PC-3 (cell line): ENCODE data around the gene PAEP. TPM values are rescaled to one million over a fixed set of nuclear protein-coding genes. Genes with fewer than 3 reads are reported as not detected.
"Not testable (repeated sequence)": the region's sequence is repeated elsewhere in the genome, so short reads cannot be mapped to it uniquely, and the experiment has no call there.

ENCODE experiments used
- ATAC-seq: fragments of 200-7000 bp; cut with Tn5 transposase; 2 replicates; pipeline ENCODE4 v1.9.1; 2020; ENCODE audit warnings: mild to moderate bottlenecking, moderate library complexity
- BruUV-seq: library from RNA; stranded (reverse); fragments of 400-500 nt; replicated peaks from 2 replicates; lab custom pipeline; 2021; lab: Mats Ljungman, UMichigan
- CTCF ChIA-PET: fragments of 300-600 bp; sonication (Branson Sonifier 250); formaldehyde crosslinking; loops from one replicate; lab custom pipeline; 2022; ENCODE audit warnings: antibody characterized with exemption; lab: Charles Lee
- POLR2A ChIA-PET: fragments of 300-600 bp; sonication (Branson Sonifier 250); formaldehyde crosslinking; loops from one replicate; lab custom pipeline; 2022; ENCODE audit warnings: antibody characterized with exemption; ENCODE audit not compliant: unreplicated experiment; lab: Charles Lee
- DNase-seq: peaks from one replicate; pipeline ENCODE4 v3.0.0-alpha.2; 2015
- H2AFZ ChIP-seq: fragments of 300-600 bp; sonication (generic); 2 replicates; pipeline ENCODE4 v1.6.0; 2016; ENCODE audit warnings: antibody characterized with exemption, low read length
- H3F3A ChIP-seq: fragments of 300-600 bp; sonication (generic); one replicate; pipeline ENCODE4 v1.6.0; 2017; ENCODE audit warnings: antibody characterized with exemption, low read length, control low read depth, mild to moderate bottlenecking; ENCODE audit not compliant: unreplicated experiment
- H3K27ac ChIP-seq: fragments of 300-600 bp; sonication (generic); 2 replicates; pipeline ENCODE4 v1.5.1; 2016; ENCODE audit warnings: mild to moderate bottlenecking, low read length
- H3K27me3 ChIP-seq: fragments of 300-600 bp; sonication (generic); 2 replicates; pipeline ENCODE4 v1.6.1; 2016; ENCODE audit warnings: low read length, mixed read lengths
- H3K36me3 ChIP-seq: fragments of 300-600 bp; sonication (generic); 2 replicates; pipeline ENCODE4 v1.6.1; 2016; ENCODE audit warnings: low read depth, mixed run types, low read length, mixed read lengths
- H3K4me1 ChIP-seq: fragments of 300-600 bp; sonication (generic); 2 replicates; pipeline ENCODE4 v1.5.1; 2016; ENCODE audit warnings: low read length; ENCODE audit not compliant: insufficient read depth
- H3K4me2 ChIP-seq: fragments of 300-600 bp; sonication (generic); 2 replicates; pipeline ENCODE4 v1.6.0; 2016; ENCODE audit warnings: low read length
- H3K4me3 ChIP-seq: fragments of 300-600 bp; sonication (generic); 2 replicates; pipeline ENCODE4 v1.5.1; 2016; ENCODE audit warnings: mild to moderate bottlenecking, low read length, mixed read lengths
- H3K79me2 ChIP-seq: fragments of 300-600 bp; sonication (generic); 2 replicates; pipeline ENCODE4 v1.6.1; 2017; ENCODE audit warnings: low read length, mixed read lengths
- H3K9ac ChIP-seq: fragments of 300-600 bp; sonication (generic); 2 replicates; pipeline ENCODE4 v1.6.0; 2016; ENCODE audit warnings: mild to moderate bottlenecking, low read length
- H3K9me2 ChIP-seq: fragments of 300-600 bp; sonication (generic); replicated peaks from 2 replicates; pipeline ENCODE4 v1.6.1; 2016; ENCODE audit warnings: mixed run types, low read length, mixed read lengths
- H3K9me3 ChIP-seq: fragments of 300-600 bp; sonication (generic); 2 replicates; pipeline ENCODE4 v1.6.1; 2016; ENCODE audit warnings: low read length, mixed read lengths
- H4K20me1 ChIP-seq: fragments of 300-600 bp; sonication (generic); 2 replicates; pipeline ENCODE4 v1.6.1; 2016; ENCODE audit warnings: low read length, mixed read lengths
- EZH2 ChIP-seq: fragments of 300-600 bp; sonication (generic); IDR thresholded peaks from one replicate; pipeline ENCODE4 v1.6.1; 2017; ENCODE audit warnings: antibody characterized with exemption, mild to moderate bottlenecking, low read length; ENCODE audit not compliant: unreplicated experiment
- EZH2phosphoT487 ChIP-seq: fragments of 300-600 bp; sonication (generic); IDR thresholded peaks from 2 replicates; pipeline ENCODE4 v1.6.1; 2018; ENCODE audit warnings: mild to moderate bottlenecking, antibody characterized with exemption, low read length, borderline replicate concordance
- intact Hi-C: fragments of 100-400 bp; cut with micrococcal nuclease; formaldehyde crosslinking; loops from 2 replicates; pipeline ENCODE4 v1.9.0; 2023
- total RNA-seq: library from RNA; depleted of rRNA; stranded (reverse); fragments of >200 nt; gene quantifications from 2 replicates; pipeline ENCODE4 v1.2.3, GENCODE V29; 2014
- TF ChIP-seq, protein P1 (sequence below): fragments of 300-600 bp; sonication (generic); conservative IDR thresholded peaks from 2 replicates; pipeline ENCODE4 v1.5.1; 2017; ENCODE audit warnings: antibody characterized with exemption, low read depth, mild to moderate bottlenecking, low read length

PAEP gene
- total RNA-seq, 1 experiment from 2014 or later: not detected

DNA sequence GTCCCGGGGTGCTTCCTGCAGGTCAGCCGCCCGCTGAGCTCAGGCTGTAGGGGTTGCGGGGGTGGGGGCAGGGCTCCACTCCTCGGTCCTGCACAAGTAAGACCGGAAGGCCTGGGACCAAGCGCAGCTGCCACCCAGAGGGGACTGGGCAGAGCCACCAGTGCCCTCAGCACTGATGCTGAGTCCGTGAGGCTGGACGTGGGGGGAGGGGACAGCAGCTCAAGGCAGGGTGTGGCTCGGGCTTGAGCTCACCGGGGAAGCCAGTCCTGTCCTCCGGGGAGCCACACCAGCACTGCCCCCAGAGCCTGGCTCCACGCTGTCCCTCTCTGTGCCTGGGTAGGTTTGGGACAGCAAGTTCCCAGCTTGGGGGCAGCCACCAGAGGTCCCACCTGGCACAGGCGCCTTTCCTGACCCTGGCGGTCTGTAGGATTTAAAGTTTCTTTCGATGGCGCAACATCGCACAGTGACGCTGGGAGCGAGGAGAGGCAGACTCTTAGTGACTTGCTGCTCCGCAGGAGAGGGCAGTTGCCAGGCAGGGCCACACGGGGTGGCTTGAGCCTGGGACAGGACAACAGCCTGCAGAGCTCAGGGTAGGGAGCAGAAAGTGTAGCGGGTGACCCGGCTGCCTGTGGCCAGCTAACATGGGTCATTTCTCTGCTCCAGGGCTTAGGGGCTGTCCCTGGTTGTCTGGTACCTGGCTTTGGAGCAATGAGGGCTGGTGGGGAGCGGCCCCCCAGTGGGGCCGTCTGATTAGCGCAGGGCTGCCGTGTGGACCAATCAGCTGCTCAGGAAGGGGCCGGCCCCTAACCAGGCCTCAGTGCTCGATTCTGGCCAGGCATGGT, 34.6 kb upstream of the PAEP start:
- no peak overlapping the region for H3K4me3 ChIP-seq
- no peak overlapping the region for H3K4me2 ChIP-seq
- H3K27me3 ChIP-seq: no peaks in the 10 kb centered on the region
- no peaks in the 10 kb centered on the region for H4K20me1 ChIP-seq
- BruUV-seq: no TSS peak
- no peaks in the 10 kb centered on the region for H3K4me1 ChIP-seq
- CTCF ChIA-PET: no interaction called here
- no peak overlapping the region for H2AFZ ChIP-seq
- DNase-seq: no peak
- intact Hi-C loops: no loop called here
- no peak; the same call in 1 of the 2 replicates for ATAC-seq
- no peak overlapping the region for H3K9ac ChIP-seq
- POLR2A ChIA-PET: no interaction called here
- no peaks in the 10 kb centered on the region for H3F3A ChIP-seq
- no peaks in the 10 kb centered on the region for H3K9me2 ChIP-seq
- H3K79me2 ChIP-seq: no peaks in the 10 kb centered on the region
- no peak overlapping the region for H3K27ac ChIP-seq
- no peaks in the 10 kb centered on the region for H3K9me3 ChIP-seq
- TF ChIP-seq EZH2 (no peak), EZH2phosphoT487 (no peak)
- TF ChIP-seq, protein P1, sequence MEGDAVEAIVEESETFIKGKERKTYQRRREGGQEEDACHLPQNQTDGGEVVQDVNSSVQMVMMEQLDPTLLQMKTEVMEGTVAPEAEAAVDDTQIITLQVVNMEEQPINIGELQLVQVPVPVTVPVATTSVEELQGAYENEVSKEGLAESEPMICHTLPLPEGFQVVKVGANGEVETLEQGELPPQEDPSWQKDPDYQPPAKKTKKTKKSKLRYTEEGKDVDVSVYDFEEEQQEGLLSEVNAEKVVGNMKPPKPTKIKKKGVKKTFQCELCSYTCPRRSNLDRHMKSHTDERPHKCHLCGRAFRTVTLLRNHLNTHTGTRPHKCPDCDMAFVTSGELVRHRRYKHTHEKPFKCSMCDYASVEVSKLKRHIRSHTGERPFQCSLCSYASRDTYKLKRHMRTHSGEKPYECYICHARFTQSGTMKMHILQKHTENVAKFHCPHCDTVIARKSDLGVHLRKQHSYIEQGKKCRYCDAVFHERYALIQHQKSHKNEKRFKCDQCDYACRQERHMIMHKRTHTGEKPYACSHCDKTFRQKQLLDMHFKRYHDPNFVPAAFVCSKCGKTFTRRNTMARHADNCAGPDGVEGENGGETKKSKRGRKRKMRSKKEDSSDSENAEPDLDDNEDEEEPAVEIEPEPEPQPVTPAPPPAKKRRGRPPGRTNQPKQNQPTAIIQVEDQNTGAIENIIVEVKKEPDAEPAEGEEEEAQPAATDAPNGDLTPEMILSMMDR: no peak
- H3K36me3 ChIP-seq: no peaks in the 10 kb centered on the region

DNA sequence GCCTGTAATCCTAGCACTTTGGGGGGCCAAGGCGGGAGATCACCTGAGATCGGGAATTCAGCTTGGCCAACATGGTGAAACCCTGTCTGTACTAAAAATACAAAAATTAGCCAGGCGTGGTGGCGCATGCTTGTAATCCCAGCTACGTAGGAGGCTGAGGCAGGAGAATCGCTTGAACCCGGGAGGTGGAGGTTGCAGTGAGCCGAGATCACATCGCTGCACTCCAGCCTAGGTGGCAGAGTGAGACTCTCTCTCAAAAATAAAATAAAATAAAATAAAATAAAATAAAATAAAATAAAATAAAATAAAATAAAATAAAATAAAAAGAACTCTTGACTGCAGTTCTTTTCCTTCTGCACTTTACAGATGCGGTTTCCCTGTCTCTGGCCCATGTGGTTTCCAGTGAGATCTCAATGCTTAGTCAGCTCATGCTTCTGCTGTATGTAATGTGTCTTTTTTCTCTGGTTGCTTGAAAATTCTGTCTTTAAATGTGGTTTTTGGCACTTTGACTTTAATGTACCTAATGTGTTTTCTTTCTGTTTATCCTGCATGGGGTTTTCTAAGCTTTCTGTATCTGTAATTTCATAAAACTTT, 32.6 kb upstream of the PAEP start:
- ATAC-seq, H3K27me3 ChIP-seq, H2AFZ ChIP-seq, H4K20me1 ChIP-seq, H3F3A ChIP-seq, H3K9me2 ChIP-seq, H3K4me3 ChIP-seq, H3K36me3 ChIP-seq, H3K9me3 ChIP-seq, POLR2A ChIA-PET, BruUV-seq, H3K4me2 ChIP-seq, H3K27ac ChIP-seq, intact Hi-C loops, H3K79me2 ChIP-seq, H3K4me1 ChIP-seq, DNase-seq, H3K9ac ChIP-seq: not testable (repeated sequence)
- CTCF ChIA-PET: interaction anchor here (0.5 kb wide), 1 partner anchor 63 kb away, joined by 6 read pairs; no protein-coding TSS in a partner anchor

DNA sequence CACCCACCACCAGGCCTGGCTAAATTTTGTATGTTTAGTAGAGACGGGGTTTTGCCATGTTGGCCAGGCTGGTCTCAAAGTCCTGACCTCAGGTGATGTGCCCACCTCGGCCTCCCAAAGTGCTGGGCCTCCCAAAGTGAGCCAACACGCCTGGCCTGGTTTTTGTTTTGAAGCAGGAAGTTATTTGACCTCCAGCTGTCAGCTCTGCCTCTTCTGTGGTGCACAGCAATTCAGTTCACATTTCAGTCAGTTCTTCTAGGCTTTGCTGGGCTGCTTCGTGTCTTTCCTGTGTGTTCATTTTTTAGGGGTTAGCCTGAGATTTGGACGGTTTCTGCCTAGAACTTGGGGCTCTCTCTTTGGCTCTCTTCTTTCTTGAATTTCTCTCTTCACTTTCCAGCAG, 31.4 kb upstream of the PAEP start:
- no peaks in the 10 kb centered on the region for H3K9me2 ChIP-seq
- no peaks in the 10 kb centered on the region for H3K4me1 ChIP-seq
- no peaks in the 10 kb centered on the region for H3K27me3 ChIP-seq
- no peaks in the 10 kb centered on the region for H3K79me2 ChIP-seq
- ATAC-seq (no peak), DNase-seq (no peak)
- H3K9me3 ChIP-seq: no peaks in the 10 kb centered on the region
- H3K4me2 ChIP-seq: no peak overlapping the region
- POLR2A ChIA-PET: no interaction called here
- CTCF ChIA-PET: no interaction called here
- H2AFZ ChIP-seq: no peak overlapping the region
- H4K20me1 ChIP-seq: no peaks in the 10 kb centered on the region
- intact Hi-C loops: no loop called here
- H3K27ac ChIP-seq: no peak overlapping the region
- H3K36me3 ChIP-seq: no peaks in the 10 kb centered on the region
- BruUV-seq: no TSS peak
- H3K9ac ChIP-seq: no peak overlapping the region
- no peak overlapping the region for H3K4me3 ChIP-seq
- H3F3A ChIP-seq: no peaks in the 10 kb centered on the region
- TF ChIP-seq EZH2 (no peak), EZH2phosphoT487 (no peak)
- TF ChIP-seq, protein P1: no peak
